Neural cell (in vitro differentiated cells): Measurements from ENCODE around the gene PRODH. TPM values are rescaled to one million over a fixed set of nuclear protein-coding genes. Genes with fewer than 3 reads are reported as not detected.
"Not testable (repeated sequence)": the region's sequence is repeated elsewhere in the genome, so short reads cannot be mapped to it uniquely, and the experiment has no call there.

ENCODE experiments used
- H2AFZ ChIP-seq: fragments of 200-600, 300-800 bp; sonication (generic), shearing (Covaris generic); 2 replicates; pipeline ENCODE4 v1.6.0; 2014; ENCODE audit warnings: low read depth, mild to moderate bottlenecking, antibody characterized with exemption, low read length, moderate library complexity
- H3F3A ChIP-seq: fragments of 200-600 bp; shearing (Covaris generic); 2 replicates; pipeline ENCODE4 v1.6.1; 2016; ENCODE audit warnings: mild to moderate bottlenecking, moderate library complexity, mixed read lengths, antibody characterized with exemption, low read length; ENCODE audit not compliant: insufficient read depth, poor library complexity, severe bottlenecking
- H3K27ac ChIP-seq: fragments of 200-600, 300-800 bp; sonication (generic), shearing (Covaris generic); 2 replicates; pipeline ENCODE4 v1.5.1; 2014; ENCODE audit warnings: mild to moderate bottlenecking, low read length, moderate library complexity
- H3K27me3 ChIP-seq: fragments of 300-800, 200-600 bp; sonication (generic), shearing (Covaris generic); 2 replicates; pipeline ENCODE4 v1.6.0; 2014; ENCODE audit warnings: mild to moderate bottlenecking, low read depth, low read length, moderate library complexity; ENCODE audit not compliant: insufficient read depth
- H3K36me3 ChIP-seq: fragments of 300-800, 200-600 bp; sonication (generic), shearing (Covaris generic); 2 replicates; pipeline ENCODE4 v1.5.1; 2014; ENCODE audit warnings: mild to moderate bottlenecking, antibody characterized with exemption, low read length, moderate library complexity; ENCODE audit not compliant: insufficient read depth
- H3K4me2 ChIP-seq: fragments of 300-800, 200-600 bp; sonication (generic), shearing (Covaris generic); 2 replicates; pipeline ENCODE4 v1.6.0; 2014; ENCODE audit warnings: mild to moderate bottlenecking, low read length
- H3K4me3 ChIP-seq: fragments of 300-800, 200-600 bp; sonication (generic), shearing (Covaris generic); 2 replicates; pipeline ENCODE4 v1.5.1; 2014; ENCODE audit warnings: mild to moderate bottlenecking, low read length, moderate library complexity
- H3K79me2 ChIP-seq: fragments of 200-600 bp; shearing (Covaris generic); replicated peaks from 2 replicates; pipeline ENCODE4 v1.6.0; 2014; ENCODE audit warnings: mild to moderate bottlenecking, low read length, moderate library complexity; ENCODE audit not compliant: insufficient read depth
- H3K9ac ChIP-seq: fragments of 300-800, 200-600 bp; sonication (generic), shearing (Covaris generic); 2 replicates; pipeline ENCODE4 v1.6.1; 2016; ENCODE audit warnings: mild to moderate bottlenecking, low read length, mixed read lengths
- H3K9me2 ChIP-seq: fragments of 200-600 bp; shearing (Covaris generic); 2 replicates; pipeline ENCODE4 v1.6.1; 2016; ENCODE audit warnings: mild to moderate bottlenecking, low read length, mixed read lengths; ENCODE audit not compliant: insufficient read depth
- H3K9me3 ChIP-seq: fragments of 200-600, 300-800 bp; sonication (generic), shearing (Covaris generic); 2 replicates; pipeline ENCODE4 v1.6.1; 2016; ENCODE audit warnings: mild to moderate bottlenecking, mixed run types, low read length, moderate library complexity, mixed read lengths
- H4K20me1 ChIP-seq: fragments of 200-600 bp; shearing (Covaris generic); 2 replicates; pipeline ENCODE4 v1.6.1; 2016; ENCODE audit warnings: mild to moderate bottlenecking, mixed run types; ENCODE audit not compliant: insufficient read depth
- EP300 ChIP-seq: fragments of 450-650 bp; conservative IDR thresholded peaks from 2 replicates; pipeline ENCODE4 v1.6.1; 2014; ENCODE audit warnings: antibody characterized with exemption, mild to moderate bottlenecking, moderate library complexity; ENCODE audit not compliant: poor library complexity, severe bottlenecking
- EZH2 ChIP-seq: fragments of 200-600, 300-800 bp; shearing (Covaris generic), sonication (generic); IDR thresholded peaks from 2 replicates; pipeline ENCODE4 v1.6.1; 2014; ENCODE audit warnings: antibody characterized with exemption, low read length, borderline replicate concordance, mild to moderate bottlenecking; ENCODE audit not compliant: insufficient read depth, poor library complexity, severe bottlenecking
- MXI1 ChIP-seq: fragments of 450-650 bp; conservative IDR thresholded peaks from 2 replicates; pipeline ENCODE4 v1.6.1; 2014; ENCODE audit warnings: antibody characterized with exemption, mild to moderate bottlenecking; ENCODE audit not compliant: poor library complexity, severe bottlenecking
- POLR2AphosphoS5 ChIP-seq: IDR thresholded peaks from 2 replicates; pipeline ENCODE4 v1.6.1; 2012
- RAD21 ChIP-seq: fragments of 450-650 bp; conservative IDR thresholded peaks from 2 replicates; pipeline ENCODE4 v1.6.1; 2014; ENCODE audit warnings: antibody characterized with exemption, mild to moderate bottlenecking, moderate library complexity
- SMC3 ChIP-seq: fragments of 450-650 bp; conservative IDR thresholded peaks from 2 replicates; pipeline ENCODE4 v1.6.1; 2014; ENCODE audit warnings: antibody characterized with exemption, mild to moderate bottlenecking, moderate library complexity; ENCODE audit not compliant: poor library complexity
- TAF1 ChIP-seq: IDR thresholded peaks from 2 replicates; pipeline ENCODE4 v1.6.1; 2012; ENCODE audit warnings: low read depth
- polyA plus RNA-seq: library from polyadenylated mRNA; depleted of rRNA; stranded (reverse); fragments of >200 nt; gene quantifications from 2 replicates; pipeline ENCODE4 v1.2.3, GENCODE V29; 2014
- TF ChIP-seq, protein P1 (sequence below): fragments of 450-650 bp; IDR thresholded peaks from 2 replicates; pipeline ENCODE4 v1.5.1; 2014; ENCODE audit warnings: antibody characterized with exemption, mild to moderate bottlenecking, moderate library complexity; ENCODE audit not compliant: poor library complexity, severe bottlenecking
- TF ChIP-seq, protein P2 (sequence below): IDR thresholded peaks from 2 replicates; pipeline ENCODE4 v1.6.1; 2012; ENCODE audit warnings: borderline replicate concordance

The PRODH gene
- polyA plus RNA-seq, 1 donor from 2014 or later = 0.31 TPM

DNA sequence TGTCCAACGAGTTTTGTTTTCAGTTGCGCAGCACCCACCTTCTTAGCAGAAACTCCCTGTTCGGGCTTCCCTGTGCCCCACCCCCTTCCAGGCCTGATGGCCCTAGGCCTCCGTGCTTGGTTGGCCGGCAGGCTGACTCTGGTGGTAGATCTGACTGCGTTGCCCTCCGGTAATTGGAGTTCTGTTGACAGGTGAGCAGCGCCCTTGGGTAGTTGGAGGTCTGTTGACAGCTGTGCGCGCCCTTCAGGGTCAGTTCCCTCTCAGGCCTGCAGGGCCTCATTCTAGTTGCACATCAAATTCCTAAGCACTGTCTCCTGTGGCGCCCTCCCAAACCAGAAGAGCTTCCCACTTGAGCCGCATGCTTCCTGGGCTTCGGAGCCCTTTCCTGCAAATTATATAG lies 29.2 kb downstream of the PRODH start:
- TF ChIP-seq, protein P1, sequence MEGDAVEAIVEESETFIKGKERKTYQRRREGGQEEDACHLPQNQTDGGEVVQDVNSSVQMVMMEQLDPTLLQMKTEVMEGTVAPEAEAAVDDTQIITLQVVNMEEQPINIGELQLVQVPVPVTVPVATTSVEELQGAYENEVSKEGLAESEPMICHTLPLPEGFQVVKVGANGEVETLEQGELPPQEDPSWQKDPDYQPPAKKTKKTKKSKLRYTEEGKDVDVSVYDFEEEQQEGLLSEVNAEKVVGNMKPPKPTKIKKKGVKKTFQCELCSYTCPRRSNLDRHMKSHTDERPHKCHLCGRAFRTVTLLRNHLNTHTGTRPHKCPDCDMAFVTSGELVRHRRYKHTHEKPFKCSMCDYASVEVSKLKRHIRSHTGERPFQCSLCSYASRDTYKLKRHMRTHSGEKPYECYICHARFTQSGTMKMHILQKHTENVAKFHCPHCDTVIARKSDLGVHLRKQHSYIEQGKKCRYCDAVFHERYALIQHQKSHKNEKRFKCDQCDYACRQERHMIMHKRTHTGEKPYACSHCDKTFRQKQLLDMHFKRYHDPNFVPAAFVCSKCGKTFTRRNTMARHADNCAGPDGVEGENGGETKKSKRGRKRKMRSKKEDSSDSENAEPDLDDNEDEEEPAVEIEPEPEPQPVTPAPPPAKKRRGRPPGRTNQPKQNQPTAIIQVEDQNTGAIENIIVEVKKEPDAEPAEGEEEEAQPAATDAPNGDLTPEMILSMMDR = no peak
- no peak for TF ChIP-seq TAF1
- no peak for TF ChIP-seq SMC3
- TF ChIP-seq EZH2 = no peak
- TF ChIP-seq, protein P2, sequence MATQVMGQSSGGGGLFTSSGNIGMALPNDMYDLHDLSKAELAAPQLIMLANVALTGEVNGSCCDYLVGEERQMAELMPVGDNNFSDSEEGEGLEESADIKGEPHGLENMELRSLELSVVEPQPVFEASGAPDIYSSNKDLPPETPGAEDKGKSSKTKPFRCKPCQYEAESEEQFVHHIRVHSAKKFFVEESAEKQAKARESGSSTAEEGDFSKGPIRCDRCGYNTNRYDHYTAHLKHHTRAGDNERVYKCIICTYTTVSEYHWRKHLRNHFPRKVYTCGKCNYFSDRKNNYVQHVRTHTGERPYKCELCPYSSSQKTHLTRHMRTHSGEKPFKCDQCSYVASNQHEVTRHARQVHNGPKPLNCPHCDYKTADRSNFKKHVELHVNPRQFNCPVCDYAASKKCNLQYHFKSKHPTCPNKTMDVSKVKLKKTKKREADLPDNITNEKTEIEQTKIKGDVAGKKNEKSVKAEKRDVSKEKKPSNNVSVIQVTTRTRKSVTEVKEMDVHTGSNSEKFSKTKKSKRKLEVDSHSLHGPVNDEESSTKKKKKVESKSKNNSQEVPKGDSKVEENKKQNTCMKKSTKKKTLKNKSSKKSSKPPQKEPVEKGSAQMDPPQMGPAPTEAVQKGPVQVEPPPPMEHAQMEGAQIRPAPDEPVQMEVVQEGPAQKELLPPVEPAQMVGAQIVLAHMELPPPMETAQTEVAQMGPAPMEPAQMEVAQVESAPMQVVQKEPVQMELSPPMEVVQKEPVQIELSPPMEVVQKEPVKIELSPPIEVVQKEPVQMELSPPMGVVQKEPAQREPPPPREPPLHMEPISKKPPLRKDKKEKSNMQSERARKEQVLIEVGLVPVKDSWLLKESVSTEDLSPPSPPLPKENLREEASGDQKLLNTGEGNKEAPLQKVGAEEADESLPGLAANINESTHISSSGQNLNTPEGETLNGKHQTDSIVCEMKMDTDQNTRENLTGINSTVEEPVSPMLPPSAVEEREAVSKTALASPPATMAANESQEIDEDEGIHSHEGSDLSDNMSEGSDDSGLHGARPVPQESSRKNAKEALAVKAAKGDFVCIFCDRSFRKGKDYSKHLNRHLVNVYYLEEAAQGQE = no peak
- no peak for TF ChIP-seq POLR2AphosphoS5
- TF ChIP-seq RAD21 = no peak
- TF ChIP-seq EP300 = no peak
- no peak for TF ChIP-seq MXI1
- H3K79me2 ChIP-seq = no peaks in the 10 kb centered on the region
- H3K9me3 ChIP-seq = no peaks in the 10 kb centered on the region
- no peak overlapping the region for H2AFZ ChIP-seq
- H3K4me2 ChIP-seq = no peak overlapping the region
- no peaks in the 10 kb centered on the region for H4K20me1 ChIP-seq
- no peaks in the 10 kb centered on the region for H3F3A ChIP-seq
- H3K9me2 ChIP-seq = no peaks in the 10 kb centered on the region
- no peaks in the 10 kb centered on the region for H3K36me3 ChIP-seq
- H3K9ac ChIP-seq = no peak overlapping the region
- H3K4me3 ChIP-seq = no peak overlapping the region
- H3K27ac ChIP-seq = no peak overlapping the region
- H3K27me3 ChIP-seq = no peaks in the 10 kb centered on the region

DNA sequence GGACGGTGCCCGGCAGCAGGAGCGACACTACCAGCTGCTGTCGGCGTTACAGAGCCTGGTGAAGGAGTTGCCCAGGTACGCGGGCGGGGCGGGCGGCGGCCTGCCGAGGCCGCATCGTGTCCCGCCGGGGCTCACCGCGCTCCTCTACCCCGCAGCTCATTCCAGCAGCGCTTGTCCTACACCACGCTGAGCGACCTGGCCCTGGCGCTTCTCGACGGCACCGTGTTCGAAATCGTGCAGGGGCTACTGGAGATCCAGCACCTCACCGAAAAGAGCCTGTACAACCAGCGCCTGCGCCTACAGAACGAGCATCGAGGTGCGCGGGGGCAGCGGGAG lies 29.7 kb downstream of the PRODH start:
- not testable (repeated sequence) for H3K9me3 ChIP-seq, H3K79me2 ChIP-seq, H3K4me3 ChIP-seq, H2AFZ ChIP-seq, H3K27ac ChIP-seq, H3F3A ChIP-seq, H3K27me3 ChIP-seq, H3K9me2 ChIP-seq, H3K36me3 ChIP-seq, H3K4me2 ChIP-seq, H3K9ac ChIP-seq, H4K20me1 ChIP-seq
